K562 (cell line): ENCODE data around the gene SLC34A3. TPM values are rescaled to one million over a fixed set of nuclear protein-coding genes. Genes with fewer than 3 reads are reported as not detected.

Experiments
- ATAC-seq: fragments of 200-7000 bp; cut with Tn5 transposase; 3 replicates; pipeline ENCODE4 v1.9.1; 2020; ENCODE audit warnings: moderate library complexity
- BruUV-seq: library from RNA; stranded (reverse); fragments of 400-500 nt; replicated peaks from 2 replicates; lab custom pipeline; 2021; lab: Mats Ljungman, UMichigan
- CTCF ChIA-PET: fragments of 300-600 bp; formaldehyde crosslinking; extraction: SDS; loops from one replicate; lab custom pipeline; 2021; ENCODE audit warnings: low intra/inter-chr PET ratio; lab: Yijun Ruan, JAX
- POLR2A ChIA-PET: fragments of 300-600, 350-650 bp; sonication (Branson Sonifier 250); formaldehyde crosslinking; extraction: SDS; loops from one replicate; lab custom pipeline; 2021; ENCODE audit warnings: antibody characterized with exemption, inconsistent platforms; lab: Yijun Ruan, JAX
- DNase-seq, 4 experiments: peaks; one replicate each; pipeline versions ENCODE4 v3.0.0 to v3.0.0-alpha.2; 2011 to 2018; ENCODE audit warnings: low spot score in 3 of 4, mixed read lengths in 3 of 4; ENCODE audit errors: extremely low read depth in 1 of 4
- FAIRE-seq: peaks from 2 replicates; lab custom pipeline; 2011; peaks lifted over from hg19 to GRCh38; lab: Jason Lieb, UNC
- H2AFZ ChIP-seq: 2 replicates; pipeline ENCODE4 v1.6.0; 2011; ENCODE audit warnings: low read depth, low read length, control low read depth, inconsistent platforms
- H3K27ac ChIP-seq: fragments of 200-600 bp; 3 replicates; pipeline ENCODE4 v1.8.0; 2011; ENCODE audit warnings: low read depth, mild to moderate bottlenecking, control low read depth, inconsistent platforms, low read length, moderate library complexity, mixed read lengths; ENCODE audit errors: extremely low read depth
- H3K27me3 ChIP-seq, 2 experiments: fragments of 300-600 bp in 1 of 2; 2 replicates in 1 of 2; 3 replicates in 1 of 2; pipeline versions ENCODE4 v1.6.0 to v1.8.0; 2011; ENCODE audit warnings: inconsistent platforms in 2 of 2, low read length in 2 of 2, mild to moderate bottlenecking in 1 of 2, mixed read lengths in 1 of 2, moderate library complexity in 1 of 2; ENCODE audit not compliant: control insufficient read depth in 2 of 2, insufficient read depth in 2 of 2
- H3K36me3 ChIP-seq: fragments of 300-600 bp; 3 replicates; pipeline ENCODE4 v1.8.0; 2011; ENCODE audit warnings: mild to moderate bottlenecking, low read length, inconsistent platforms; ENCODE audit not compliant: control insufficient read depth, insufficient read depth
- H3K4me1 ChIP-seq, 2 experiments: fragments of 200-600 bp in 1 of 2; replicated peaks in 1 of 2; 2 replicates in 1 of 2; 3 replicates in 1 of 2; pipeline versions ENCODE4 v1.5.1 to v1.8.0; 2011; ENCODE audit warnings: inconsistent platforms in 2 of 2, low read length in 2 of 2, mild to moderate bottlenecking in 1 of 2, mixed read lengths in 1 of 2, moderate library complexity in 1 of 2; ENCODE audit not compliant: control insufficient read depth in 2 of 2, insufficient read depth in 2 of 2
- H3K4me2 ChIP-seq: 2 replicates; pipeline ENCODE4 v1.6.1; 2011; ENCODE audit warnings: low read length, control low read depth, inconsistent platforms, mixed read lengths; ENCODE audit not compliant: insufficient read depth
- H3K4me3 ChIP-seq: fragments of 200-600 bp; sonication (generic), shearing (Covaris generic); 2 replicates; pipeline ENCODE4 v1.5.1; 2016; ENCODE audit warnings: control low read depth, inconsistent platforms
- H3K79me2 ChIP-seq: fragments of 200-600 bp; 3 replicates; pipeline ENCODE4 v1.8.0; 2011; ENCODE audit warnings: low read length, inconsistent platforms; ENCODE audit not compliant: control insufficient read depth, insufficient read depth
- H3K9ac ChIP-seq, 2 experiments: 2 replicates each; pipeline versions ENCODE4 v1.6.0 to v1.6.1; 2011; ENCODE audit warnings: low read depth in 2 of 2, low read length in 2 of 2, control low read depth in 1 of 2, inconsistent platforms in 1 of 2, mild to moderate bottlenecking in 1 of 2, mixed read lengths in 1 of 2; ENCODE audit not compliant: insufficient read depth in 1 of 2
- H3K9me1 ChIP-seq: one replicate; pipeline ENCODE4 v1.6.0; 2011; ENCODE audit warnings: inconsistent platforms, mild to moderate bottlenecking, low read length, moderate library complexity; ENCODE audit not compliant: control insufficient read depth, insufficient read depth
- H3K9me3 ChIP-seq: replicated peaks from 2 replicates; pipeline ENCODE4 v1.5.1; 2011; ENCODE audit warnings: low read depth, low read length, inconsistent platforms; ENCODE audit not compliant: control insufficient read depth, insufficient read depth
- H4K20me1 ChIP-seq: replicated peaks from 2 replicates; pipeline ENCODE4 v1.6.1; 2011; ENCODE audit warnings: low read length, inconsistent platforms, mixed read lengths; ENCODE audit not compliant: control insufficient read depth, insufficient read depth
- ARID4B ChIP-seq: sonication (generic); formaldehyde crosslinking; IDR thresholded peaks from 2 replicates; pipeline ENCODE4 v1.8.0; 2022; ENCODE audit warnings: mild to moderate bottlenecking, missing genetic modification reagents
- CCNT2 ChIP-seq: IDR thresholded peaks from 2 replicates; pipeline ENCODE4 v1.6.1; 2011; ENCODE audit warnings: borderline replicate concordance, low read depth, mild to moderate bottlenecking, moderate library complexity, mixed read lengths, low read length; ENCODE audit not compliant: insufficient read length; ENCODE audit errors: extremely low read depth
- CTCFL ChIP-seq: IDR thresholded peaks from 2 replicates; pipeline ENCODE4 v1.6.1; 2011; ENCODE audit warnings: borderline replicate concordance, low read depth, mild to moderate bottlenecking, moderate library complexity, low read length; ENCODE audit not compliant: insufficient read depth, poor library complexity, severe bottlenecking
- L3MBTL2 ChIP-seq: fragments of 450-650 bp; IDR thresholded peaks from 2 replicates; pipeline ENCODE4 v1.6.1; 2016; ENCODE audit warnings: mild to moderate bottlenecking, moderate library complexity
- MIER1 ChIP-seq: fragments of 450-650 bp; IDR thresholded peaks from 2 replicates; pipeline ENCODE4 v1.6.1; 2016; ENCODE audit warnings: antibody characterized with exemption, mild to moderate bottlenecking, low read depth
- POLR2A ChIP-seq: fragments of 450-650 bp; conservative IDR thresholded peaks from 2 replicates; pipeline ENCODE4 v1.6.1; 2016
- SPI1 ChIP-seq: IDR thresholded peaks from 2 replicates; pipeline ENCODE4 v1.6.1; 2011; ENCODE audit warnings: low read depth, low read length, control low read depth, borderline replicate concordance
- TFE3 ChIP-seq: fragments of 450-650 bp; formaldehyde crosslinking; IDR thresholded peaks from 2 replicates; pipeline ENCODE4 v1.4.0; 2020; ENCODE audit warnings: mild to moderate bottlenecking, mixed read lengths
- ZNF655 ChIP-seq: fragments of 250-450 bp; sonication (Bioruptor Pico); IDR thresholded peaks from 2 replicates; pipeline ENCODE4 v1.5.0; 2021
- WGBS: fragments of 100-300 bp; shearing (Covaris generic); methylation state at CpG from one replicate; pipeline ENCODE4 v1.1.6; 2016; ENCODE audit warnings: low coverage, mixed read lengths; ENCODE audit not compliant: insufficient coverage; ENCODE audit errors: missing lambda C conversion rate; 5-methylcytosine and 5-hydroxymethylcytosine counted together
- in situ Hi-C: fragments of 300-500 bp; cut with MboI; formaldehyde crosslinking; loops from 4 replicates; pipeline ENCODE4 v1.15.0; 2018; ENCODE audit warnings: inconsistent platforms, mixed read lengths
- intact Hi-C: fragments of 100-400 bp; cut with micrococcal nuclease; formaldehyde crosslinking; loops from 2 replicates; pipeline ENCODE4 v1.14.2; 2022
- polyA plus RNA-seq, 8 experiments: library from polyadenylated mRNA; depleted of rRNA in 4 of 8; stranded (reverse) in 5 of 8; unstranded in 3 of 8; fragments of >200 nt; fragmentation: Nextera tagmentation in 2 of 8; fragmentation: Illumina TruSeq in 1 of 8; extraction: Ambion mirVana in 2 of 8; extraction: Trizol in 1 of 8; gene quantifications; 2 replicates each; pipeline versions ENCODE4 v1.2.1 to v1.2.3, GENCODE V29; 2011 to 2014; ENCODE audit warnings: inconsistent platforms in 1 of 8, missing spikeins in 1 of 8
- total RNA-seq, 7 experiments: library from RNA; depleted of rRNA in 6 of 7; stranded (reverse); fragments of >200 nt in 6 of 7; fragmentation: Illumina TruSeq in 2 of 7; extraction: Trizol in 2 of 7; gene quantifications; 2 replicates each; pipeline versions ENCODE4 v1.2.1 to v1.2.3, GENCODE V29; 2011 to 2021; ENCODE audit warnings: low replicate concordance in 1 of 7

The SLC34A3 gene
- total and polyA plus RNA-seq, 9 of the 15 experiments (the other 6 are each of a cell fraction or from before 2014, with no cell fraction given): not detected

GRCh38 chr9:137278721-137279711, 48.3 kb downstream of the SLC34A3 start:
- H4K20me1 ChIP-seq: no peaks in the 10 kb centered on the region
- intact Hi-C loops (no loop called here), in situ Hi-C loops (no loop called here)
- peaks cover 17 to 79% of the 10 kb centered on the region in 2 experiments for H3K4me1 ChIP-seq
- H3K27me3 ChIP-seq: no peaks in the 10 kb centered on the region
- H3K4me2 ChIP-seq: peak overlapping the region; percentile 62
- peaks cover 46% of the 10 kb centered on the region; the same call in 1 of the 3 replicates for H3K36me3 ChIP-seq
- H3K79me2 ChIP-seq: peaks cover 37% of the 10 kb centered on the region
- no peaks in the 10 kb centered on the region for H3K9me1 ChIP-seq
- H3K27ac ChIP-seq: peak overlapping the region; percentile 98; the same call in 2 of the 3 replicates
- ChIA-PET POLR2A (interaction anchor here (0.7 to 0.8 kb wide), 2 partner anchors 20 to 24 kb away, joined by 3 to 4 read pairs; partner anchors contain the start of gene NRARP), CTCF (interaction anchor here (2.3 kb wide), 1 partner anchor 16 kb away, joined by 8 read pairs; no protein-coding TSS in a partner anchor)
- H3K4me3 ChIP-seq: peak overlapping the region; percentile 88
- H3K9ac ChIP-seq: peak overlapping the region; percentile 91 to 92; a peak in 3 of 4 replicates
- H2AFZ ChIP-seq: no peak overlapping the region
- peak; percentile 4; the same call in 1 of the 3 replicates for ATAC-seq
- H3K9me3 ChIP-seq: no peaks in the 10 kb centered on the region
- WGBS: 69% methylated on average over 70 of the region's 139 CpGs
- no peak for FAIRE-seq
- BruUV-seq: no TSS peak
- peak in 1 of 4 experiments; percentile 45 for DNase-seq
- TF ChIP-seq ZNF655 (CRISPR knock-in tag): no peak
- no peak for TF ChIP-seq SPI1
- TF ChIP-seq MIER1: no peak
- TF ChIP-seq CCNT2: peak; percentile 9
- TF ChIP-seq POLR2A: no peak
- peak; percentile 33; the same call in 1 of the 2 replicates for TF ChIP-seq ARID4B (CRISPR knock-in tag)
- TF ChIP-seq TFE3 (CRISPR knock-in tag): no peak
- peak; percentile 5 for TF ChIP-seq CTCFL
- TF ChIP-seq L3MBTL2: no peak
